Heart right ventricle (tissue), 16 donors: ENCODE data around the gene ALCAM. TPM values are rescaled to one million over a fixed set of nuclear protein-coding genes. Genes with fewer than 3 reads are reported as not detected.

Source experiments
- ATAC-seq, 8 donors: fragments of 200-7000 bp; cut with Tn5 transposase; one replicate each; pipeline ENCODE4 v1.9.1; 2020; ENCODE audit warnings: mild to moderate bottlenecking in 8 of 8, moderate library complexity in 8 of 8, moderate number of reproducible peaks in 1 of 8
- DNase-seq, 2 donors: peaks; one replicate each; pipeline ENCODE4 v3.0.0-alpha.2; 2020
- H3K27ac ChIP-seq, 10 donors: fragments of 200-600 bp; sonication (generic) in 2 of 10; one replicate each; pipeline versions ENCODE4 v1.5.0 to v1.8.0; 2020 to 2022; ENCODE audit warnings: mild to moderate bottlenecking in 3 of 10
- H3K27me3 ChIP-seq, 7 donors: fragments of 200-600 bp; one replicate each; pipeline ENCODE4 v1.8.0; 2021 to 2022; ENCODE audit warnings: mild to moderate bottlenecking in 2 of 7
- H3K36me3 ChIP-seq, 9 donors: fragments of 200-600 bp; sonication (generic) in 1 of 9; one replicate each; pipeline versions ENCODE4 v1.5.0 to v1.8.0; 2020 to 2022; ENCODE audit warnings: mild to moderate bottlenecking in 2 of 9
- H3K4me1 ChIP-seq, 9 donors: fragments of 200-600 bp; sonication (generic) in 1 of 9; one replicate each; pipeline versions ENCODE4 v1.5.0 to v1.8.0; 2020 to 2022; ENCODE audit warnings: mild to moderate bottlenecking in 4 of 9
- H3K4me3 ChIP-seq, 10 donors: fragments of 200-600 bp; sonication (generic) in 2 of 10; one replicate each; pipeline versions ENCODE4 v1.5.0 to v1.8.0; 2020 to 2022; ENCODE audit warnings: mild to moderate bottlenecking in 7 of 10, moderate library complexity in 2 of 10
- H3K9me3 ChIP-seq, 11 donors: fragments of 200-600 bp in 10 of 11; sonication (generic) in 2 of 11; one replicate each; pipeline versions ENCODE4 v1.5.0 to v1.8.0; 2013 to 2022; ENCODE audit warnings: mild to moderate bottlenecking in 2 of 11, control low read depth in 1 of 11, moderate library complexity in 1 of 11
- WGBS, 2 donors: extraction: QIAGEN DNeasy Blood & Tissue Kit; methylation state at CpG; one replicate each; pipeline ENCODE4 v1.1.7; 2013; ENCODE audit warnings: inconsistent platforms in 1 of 2; 5-methylcytosine and 5-hydroxymethylcytosine counted together
- intact Hi-C, 10 donors: fragments of 100-400 bp; cut with DNase I; formaldehyde crosslinking; loops; one replicate each; pipeline versions ENCODE4 v1.11.1 to v1.14.2; 2022
- polyA plus RNA-seq, 2 donors: library from polyadenylated mRNA; stranded (reverse); fragments of 200-250 nt; gene quantifications; one replicate each; pipeline ENCODE4 v1.2.3, GENCODE V29; 2013
- total RNA-seq, 10 donors: library from RNA; stranded (reverse); fragmentation: NEBNext Ultra II Directional in 3 of 10; extraction: Animal tissue kit (Norgen Biotek cat#: 25700) in 3 of 10; gene quantifications; one replicate each; pipeline versions ENCODE4 v1.2.1 to v1.2.4, GENCODE V29; 2021 to 2023
- TF ChIP-seq, protein P1 (sequence below), 9 donors: fragments of 200-600 bp; sonication (generic) in 2 of 9; IDR thresholded peaks; one replicate each; pipeline versions ENCODE4 v1.5.0 to v1.8.0; 2021 to 2022; ENCODE audit warnings: antibody characterized with exemption in 9 of 9, mild to moderate bottlenecking in 5 of 9, moderate library complexity in 1 of 9
- donor health status: Arrhythmogenic right ventricular cardiomyopathy.
- donor health status: ischemic (EF 13 %, LVEDD 7.1; RV severe dilation, severe dysfunction).
- donor health status: healthy with polysubstance abuse.
- donor health status: DM: no; HTN: yes; CAD: no.
- donor health status: DM: no; HTN: no; CAD: no.
- donor health status: ischemic (EF 25% LVEDD 6.9; RV normal size, moderate dysfunction).
- donor health status: ischemic (EF 25% LVEDD 5.7; RV mildly dilated, moderate dysfunction).
- donor health status: healthy.
- donor health status: DM: yes; HTN: yes; CAD: no.
- donor health status: Ischemic cardiomyopathy.
- donor health status: ischemic (EF 35%, LVEDD 5.7; RV mildly dilated, moderate dysfunction).
- donor health status: nonischemic (EF 11% LVEDD 7.7; RV severe dilation, severe dysfunction).
- donor health status: DM: yes; HTN: yes; CAD: no.
- donor health status: PGD.
- donor health status: ischemic (EF 29% LVEDD 5.4; RV normal size, mild dysfunction).
- donor health status: nonischemic (EF 23%, LVEDD 6.1; RV moderate dilation, normal function).

Gene ALCAM
- total and polyA plus RNA-seq, 12 donors, result 1.3 to 23.9 (median 3.6) TPM

DNA sequence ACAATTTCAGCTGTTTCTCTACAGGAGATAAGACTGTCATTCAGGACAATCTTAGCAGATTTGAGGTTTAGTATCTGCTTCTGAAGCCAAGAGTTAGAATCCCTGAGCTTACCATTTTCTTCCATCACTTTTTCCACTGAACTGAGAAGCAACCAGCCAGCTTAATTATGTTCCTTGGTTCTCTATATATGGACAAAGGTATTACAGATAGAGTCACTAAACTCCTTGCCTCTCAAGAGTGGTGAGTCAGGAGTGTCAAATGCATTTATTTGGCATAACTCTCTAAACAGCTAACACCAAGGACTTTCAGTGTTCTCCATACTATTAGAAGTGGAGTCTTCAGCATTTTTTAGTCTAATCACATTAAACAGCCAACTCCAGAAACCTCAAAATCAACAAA is 239.3 kb downstream of the ALCAM start:
- Histone ChIP-seq H3K4me1 (peaks cover 0 to 3% (median 0%) of the 10 kb centered on the region in 9 donors), H3K9me3 (peaks cover 0 to 9% (median 0%) of the 10 kb centered on the region in 11 donors), H3K27ac (no peak overlapping the region), H3K4me3 (no peak overlapping the region), H3K27me3 (no peaks in the 10 kb centered on the region), H3K36me3 (no peaks in the 10 kb centered on the region)
- ATAC-seq, result no peak
- no peak for DNase-seq
- TF ChIP-seq, protein P1, sequence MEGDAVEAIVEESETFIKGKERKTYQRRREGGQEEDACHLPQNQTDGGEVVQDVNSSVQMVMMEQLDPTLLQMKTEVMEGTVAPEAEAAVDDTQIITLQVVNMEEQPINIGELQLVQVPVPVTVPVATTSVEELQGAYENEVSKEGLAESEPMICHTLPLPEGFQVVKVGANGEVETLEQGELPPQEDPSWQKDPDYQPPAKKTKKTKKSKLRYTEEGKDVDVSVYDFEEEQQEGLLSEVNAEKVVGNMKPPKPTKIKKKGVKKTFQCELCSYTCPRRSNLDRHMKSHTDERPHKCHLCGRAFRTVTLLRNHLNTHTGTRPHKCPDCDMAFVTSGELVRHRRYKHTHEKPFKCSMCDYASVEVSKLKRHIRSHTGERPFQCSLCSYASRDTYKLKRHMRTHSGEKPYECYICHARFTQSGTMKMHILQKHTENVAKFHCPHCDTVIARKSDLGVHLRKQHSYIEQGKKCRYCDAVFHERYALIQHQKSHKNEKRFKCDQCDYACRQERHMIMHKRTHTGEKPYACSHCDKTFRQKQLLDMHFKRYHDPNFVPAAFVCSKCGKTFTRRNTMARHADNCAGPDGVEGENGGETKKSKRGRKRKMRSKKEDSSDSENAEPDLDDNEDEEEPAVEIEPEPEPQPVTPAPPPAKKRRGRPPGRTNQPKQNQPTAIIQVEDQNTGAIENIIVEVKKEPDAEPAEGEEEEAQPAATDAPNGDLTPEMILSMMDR (IDR thresholded peaks at IDR 0.05), result no peak
- intact Hi-C loops, result no loop called here

DNA sequence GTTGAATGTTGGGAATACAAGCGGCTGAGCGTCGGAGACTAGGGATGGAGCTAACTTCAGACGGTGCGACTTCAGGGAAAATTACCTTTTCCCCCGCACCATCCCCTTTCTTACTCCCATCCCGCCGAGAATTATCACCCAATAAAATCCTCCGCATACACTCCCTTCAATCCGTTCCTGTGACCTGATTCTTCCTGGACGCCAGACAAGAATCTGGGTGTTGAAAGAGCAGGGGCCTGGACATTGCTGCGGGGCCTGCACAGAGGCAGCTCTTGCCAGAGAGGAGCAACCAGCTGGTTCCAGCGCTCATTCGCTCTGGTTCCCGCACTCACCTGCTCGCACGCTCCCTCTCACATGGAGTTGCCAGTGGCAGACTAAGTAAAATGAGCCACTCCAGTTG is 241.9 kb downstream of the ALCAM start:
- ATAC-seq (peak in 7 of 8 donors; percentile 29 to 93 (median 76)), DNase-seq (peak; percentile 13 to 28)
- intact Hi-C loops, result no loop called here
- TF ChIP-seq, protein P1 (IDR thresholded peaks at IDR 0.05), result no peak
- Histone ChIP-seq H3K4me1 (peaks cover 0 to 10% (median 3%) of the 10 kb centered on the region in 9 donors), H3K4me3 (no peak overlapping the region), H3K27me3 (no peaks in the 10 kb centered on the region), H3K9me3 (peaks cover 0 to 9% (median 0%) of the 10 kb centered on the region in 11 donors), H3K36me3 (no peaks in the 10 kb centered on the region), H3K27ac (no peak overlapping the region)
- WGBS, 2 donors, result 54 to 60% methylated on average over 17 of the region's 17 CpGs

DNA sequence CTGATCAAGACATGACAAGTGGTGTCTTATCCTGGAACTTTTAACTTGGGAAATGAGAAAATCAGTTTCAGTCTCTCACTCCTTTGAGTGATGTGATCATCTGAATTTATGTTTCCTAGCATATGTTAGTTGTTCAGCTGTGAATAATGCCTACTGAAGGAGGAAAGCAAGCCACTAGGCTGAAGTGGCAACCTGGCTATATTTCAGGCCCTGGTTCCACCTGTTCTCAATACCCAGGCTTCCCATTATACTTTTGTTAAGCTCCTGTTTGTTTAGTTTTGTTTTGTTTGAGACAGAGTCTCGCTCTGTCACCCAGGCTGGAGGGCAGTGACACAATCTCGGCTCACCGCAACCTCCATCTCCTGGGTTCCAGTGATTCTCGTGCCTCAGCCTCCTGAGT is 243.8 kb downstream of the ALCAM start:
- DNase-seq (no peak), ATAC-seq (no peak)
- Histone ChIP-seq H3K4me1 (peaks cover 0 to 11% (median 3%) of the 10 kb centered on the region in 9 donors), H3K4me3 (no peak overlapping the region), H3K27ac (no peak overlapping the region), H3K9me3 (peaks cover 0 to 9% (median 0%) of the 10 kb centered on the region in 11 donors), H3K27me3 (no peaks in the 10 kb centered on the region), H3K36me3 (no peaks in the 10 kb centered on the region)
- intact Hi-C loops, result no loop called here
- WGBS, 2 donors, result 93 to 99% methylated on average over 4 of the region's 4 CpGs
- TF ChIP-seq, protein P1 (IDR thresholded peaks at IDR 0.05), result no peak

DNA sequence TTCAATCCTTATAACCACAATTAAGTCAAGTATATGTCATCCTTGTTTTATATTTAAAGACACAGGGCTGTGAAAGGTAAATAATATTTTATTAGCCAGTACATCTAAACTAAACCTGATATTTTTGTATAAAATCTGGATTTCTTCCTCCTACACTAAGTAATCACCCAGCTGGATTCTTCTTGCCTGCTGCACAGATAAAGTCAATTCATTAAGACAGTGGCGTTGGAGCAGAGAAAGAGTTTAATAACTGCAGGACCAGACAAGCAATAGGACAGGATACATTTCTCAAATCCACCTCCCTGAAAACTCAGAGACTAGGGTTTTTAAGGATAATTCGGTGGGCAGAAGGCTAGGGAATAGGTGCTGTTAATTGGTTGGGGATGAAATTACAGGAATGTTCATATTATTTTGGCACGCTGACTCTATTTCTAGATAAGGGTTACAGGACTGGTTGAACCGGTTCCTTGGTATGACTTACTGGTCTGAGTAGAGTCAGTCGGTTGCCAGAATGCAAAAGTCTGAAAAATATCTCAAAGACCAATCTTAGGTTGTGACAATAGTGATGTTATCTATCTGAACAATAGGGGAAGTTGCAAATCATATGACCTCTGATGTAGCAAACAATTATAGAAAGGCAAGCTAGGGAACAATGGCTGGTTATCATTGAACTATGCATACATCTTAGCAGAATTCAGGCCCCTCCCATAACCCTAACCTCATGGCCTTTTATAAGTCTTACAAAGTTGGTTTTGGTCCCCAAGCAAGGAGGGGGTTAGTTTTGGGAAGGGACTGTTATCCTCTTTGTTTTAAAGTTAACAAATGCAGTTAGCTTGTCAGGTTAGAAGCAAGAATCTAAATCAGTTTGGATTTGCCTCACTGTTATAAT is 244.8 kb downstream of the ALCAM start:
- 78 to 92% methylated on average over 5 of the region's 5 CpGs for WGBS, 2 donors
- TF ChIP-seq, protein P1 (IDR thresholded peaks at IDR 0.05), result no peak
- no peak for DNase-seq

More for the DNA sequence above, 244.8 kb downstream of the ALCAM start:
- Histone ChIP-seq H3K36me3 (no peaks in the 10 kb centered on the region), H3K9me3 (peaks cover 0 to 9% (median 0%) of the 10 kb centered on the region in 11 donors), H3K27me3 (no peaks in the 10 kb centered on the region), H3K4me1 (peaks cover 0 to 11% (median 3%) of the 10 kb centered on the region in 9 donors), H3K27ac (no peak overlapping the region), H3K4me3 (no peak overlapping the region)
- intact Hi-C loops, result no loop called here
- no peak for ATAC-seq
